Midbrain (tissue), 1 donor: ENCODE measurements around the gene PCDHGC4.

Source experiments
- DNase-seq: peaks from one replicate; lab custom pipeline; 2025; lab: John Stamatoyannopoulos, UW

Gene PCDHGC4

DNA sequence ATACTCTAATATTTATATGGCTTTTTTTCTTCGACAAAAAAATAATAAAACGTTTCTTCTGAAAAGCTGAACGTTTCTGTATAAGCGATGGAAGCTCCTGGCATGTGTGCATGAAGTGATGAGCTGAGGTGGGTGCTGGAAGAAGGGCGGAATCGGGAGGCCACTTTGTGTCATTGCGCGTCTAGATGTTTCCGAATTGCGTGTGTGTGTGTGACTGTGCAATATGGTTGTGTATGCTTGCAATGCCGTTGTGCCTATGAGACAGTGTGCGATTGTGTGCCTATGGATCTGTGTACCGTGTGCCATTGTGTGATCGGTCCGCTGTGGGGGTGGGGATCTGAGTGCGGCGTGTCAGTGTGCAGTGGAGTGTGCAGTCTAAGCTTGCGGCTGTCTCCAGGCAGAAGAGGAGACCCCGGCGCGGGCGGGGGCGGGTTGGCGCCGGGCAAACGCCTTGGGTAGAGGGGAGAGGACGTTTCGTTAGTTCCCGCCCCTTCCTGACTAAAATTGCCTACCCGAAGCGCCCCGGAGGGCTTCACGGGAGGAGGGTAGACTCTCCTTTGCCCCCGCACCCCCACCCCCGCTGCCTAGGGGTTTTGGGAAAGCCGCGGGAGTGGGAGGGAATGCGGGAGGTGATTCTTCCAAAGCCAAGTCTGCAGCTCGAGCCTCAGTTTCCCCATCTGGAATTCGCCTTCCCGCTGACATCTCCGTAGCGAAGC, 28.2 kb downstream of the PCDHGC4 start:
- DNase-seq = no peak

DNA sequence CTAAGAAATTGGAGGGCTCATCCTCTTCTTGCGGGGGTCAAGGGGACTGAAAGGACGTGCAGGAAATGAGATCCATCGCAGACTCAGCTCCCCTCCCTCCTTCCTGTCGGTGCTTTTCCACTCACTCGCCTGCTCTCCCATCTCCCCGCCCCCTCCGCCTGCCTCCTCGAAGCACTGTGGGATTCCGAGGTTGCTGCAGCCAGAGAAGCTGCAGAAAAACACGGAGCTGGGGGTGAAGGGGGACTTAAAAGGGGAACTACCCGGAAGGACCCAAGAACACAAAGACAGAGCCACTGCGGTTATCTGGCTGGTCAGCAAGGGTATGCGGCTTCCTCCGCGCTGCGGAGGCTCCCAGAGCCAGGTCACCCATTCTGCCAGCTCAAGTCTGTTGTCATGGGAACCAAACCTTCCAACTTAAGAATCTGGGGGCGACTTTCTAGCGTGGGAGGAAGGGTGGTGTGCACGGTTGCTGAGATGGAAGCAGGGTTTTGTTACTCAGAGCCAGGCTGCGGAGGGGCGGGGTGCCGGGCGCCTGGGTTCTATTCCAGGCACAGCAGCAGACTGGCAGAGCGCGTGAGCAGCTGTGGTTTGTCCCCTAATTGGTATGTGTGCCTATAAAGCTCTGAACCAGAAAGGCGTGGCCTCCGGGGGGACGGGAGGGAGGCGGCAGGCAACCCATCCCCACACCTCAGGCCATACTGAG, 28.9 kb downstream of the PCDHGC4 start:
- peak; percentile 71 for DNase-seq

DNA sequence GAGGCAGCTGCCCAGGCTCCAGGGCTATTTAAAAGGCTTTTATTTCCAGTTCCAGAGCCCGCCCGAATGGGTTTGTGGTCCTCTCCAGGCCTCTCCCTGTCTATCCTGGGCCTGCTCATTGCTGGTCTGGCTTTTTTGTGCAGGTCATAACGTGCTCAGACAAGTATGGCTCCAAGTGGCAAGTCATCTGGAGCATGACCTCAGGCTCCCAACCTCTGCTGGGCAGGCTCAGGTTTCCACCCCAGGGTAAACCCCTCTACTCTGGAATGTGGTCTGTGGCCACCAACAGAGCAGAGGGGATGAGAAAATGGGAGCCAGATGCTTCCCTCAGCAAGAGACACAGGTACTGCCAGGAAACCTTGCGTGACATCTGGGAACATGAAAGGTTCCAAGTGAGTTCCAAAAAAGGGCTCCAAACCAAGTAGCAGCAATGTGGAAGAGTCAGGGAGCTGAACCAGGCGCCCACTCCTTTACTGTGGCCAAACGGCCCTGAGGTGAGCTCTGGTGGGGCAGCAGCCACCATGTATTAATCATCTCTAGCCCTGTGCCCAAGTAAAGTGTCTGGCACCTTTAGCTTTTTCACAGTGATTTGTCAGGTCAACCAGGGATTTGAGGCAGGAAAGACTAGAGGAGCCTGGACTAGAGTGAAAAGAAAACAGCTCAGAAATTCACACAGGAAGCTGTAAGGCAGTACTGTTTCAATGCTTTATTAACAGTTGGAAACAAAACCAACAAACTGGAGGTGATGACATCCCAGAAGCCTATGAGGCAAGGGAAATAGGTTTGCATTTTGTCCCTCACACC, 29.7 kb downstream of the PCDHGC4 start:
- no peak for DNase-seq

DNA sequence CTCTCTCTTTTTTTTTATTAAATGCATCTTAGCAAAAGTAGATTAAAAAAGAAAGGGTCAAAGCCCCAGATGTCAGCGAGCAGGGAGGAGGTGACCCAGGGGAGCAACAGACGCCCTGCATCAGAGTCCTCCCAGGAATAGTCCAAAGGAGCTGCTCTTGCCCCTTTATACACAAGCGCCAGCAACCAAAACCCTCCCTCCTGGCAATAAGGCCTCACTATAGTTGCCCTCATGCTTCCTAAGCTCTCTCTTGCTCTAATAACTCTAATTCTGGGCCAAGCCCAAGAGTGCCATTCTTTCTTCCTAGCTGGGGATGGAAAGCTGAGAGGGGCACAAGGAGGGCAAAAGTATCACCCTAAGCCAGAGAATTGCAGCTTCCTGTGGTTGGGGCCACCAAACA, 30.3 kb downstream of the PCDHGC4 start:
- no peak for DNase-seq

DNA sequence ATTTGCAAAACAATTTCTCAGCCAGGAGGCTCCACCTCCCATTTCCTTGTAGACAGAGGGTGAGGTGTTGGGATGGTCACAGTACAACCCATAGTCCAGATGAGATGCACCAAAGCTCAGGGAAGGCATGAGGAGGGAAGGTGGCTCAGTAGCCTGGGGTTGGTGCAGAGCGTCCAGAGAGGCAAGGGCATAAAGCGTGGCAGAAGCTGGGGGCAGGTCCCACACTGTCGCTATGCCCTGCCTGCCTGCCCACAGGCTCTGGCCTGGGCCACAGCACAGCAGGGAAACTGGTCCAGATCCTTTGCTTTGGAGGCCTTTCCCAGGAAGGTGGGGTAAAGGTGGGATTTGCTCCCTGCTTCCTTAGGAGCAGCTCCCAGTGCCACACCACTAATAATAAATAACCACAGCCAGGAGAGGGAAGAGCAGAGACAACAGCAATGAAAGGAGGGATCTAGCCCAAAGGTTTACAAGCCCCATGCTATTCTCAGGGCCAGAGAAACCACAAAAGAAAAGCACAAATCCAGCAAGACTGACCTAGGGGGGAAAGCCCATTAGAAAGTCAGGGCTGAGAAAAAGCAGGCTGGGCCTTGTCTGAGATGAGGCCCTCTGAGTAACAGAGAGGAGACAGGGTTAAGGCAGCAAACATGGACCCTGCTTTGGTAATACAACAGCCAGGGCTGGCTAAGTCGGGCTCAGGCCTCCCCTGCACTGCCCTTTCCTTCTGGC, 31.3 kb downstream of the PCDHGC4 start:
- no peak for DNase-seq

DNA sequence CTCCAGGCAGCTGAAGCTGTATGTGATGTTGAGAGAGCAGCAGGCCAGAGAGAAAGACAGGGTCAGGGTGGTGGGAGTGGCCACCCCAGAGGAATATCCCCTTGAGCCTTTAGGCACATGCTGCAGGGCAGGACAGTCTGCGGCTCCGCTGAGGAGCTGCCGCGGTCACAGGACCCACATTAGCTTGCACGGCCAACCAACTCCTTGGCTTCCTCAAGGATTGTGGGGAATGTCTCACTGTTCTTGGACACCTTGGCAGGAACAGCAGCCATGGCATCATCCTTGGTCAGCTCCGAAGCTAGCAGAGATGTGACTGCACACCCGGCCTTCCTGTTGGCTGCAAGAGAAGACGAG, 31.8 kb downstream of the PCDHGC4 start:
- no peak for DNase-seq

DNA sequence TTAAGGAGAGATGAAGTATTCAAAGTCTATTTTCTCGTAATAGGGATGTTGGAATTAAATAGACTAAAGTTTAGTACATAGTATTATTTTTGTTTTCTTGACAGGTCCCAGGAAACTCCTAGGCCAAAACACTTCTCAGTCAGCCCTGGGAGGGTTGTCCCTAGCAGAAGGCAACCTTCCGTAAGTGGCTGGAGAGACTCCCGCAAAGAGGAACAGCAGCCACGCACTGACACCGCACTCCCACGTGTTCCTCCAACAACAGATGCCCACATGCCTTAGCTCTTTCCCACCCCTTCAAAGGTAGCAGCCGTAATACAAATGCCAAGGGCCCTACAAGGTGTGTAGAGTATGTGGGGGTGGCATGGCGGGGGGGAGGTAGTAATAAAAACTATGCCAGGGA, 32.5 kb downstream of the PCDHGC4 start:
- no peak for DNase-seq

DNA sequence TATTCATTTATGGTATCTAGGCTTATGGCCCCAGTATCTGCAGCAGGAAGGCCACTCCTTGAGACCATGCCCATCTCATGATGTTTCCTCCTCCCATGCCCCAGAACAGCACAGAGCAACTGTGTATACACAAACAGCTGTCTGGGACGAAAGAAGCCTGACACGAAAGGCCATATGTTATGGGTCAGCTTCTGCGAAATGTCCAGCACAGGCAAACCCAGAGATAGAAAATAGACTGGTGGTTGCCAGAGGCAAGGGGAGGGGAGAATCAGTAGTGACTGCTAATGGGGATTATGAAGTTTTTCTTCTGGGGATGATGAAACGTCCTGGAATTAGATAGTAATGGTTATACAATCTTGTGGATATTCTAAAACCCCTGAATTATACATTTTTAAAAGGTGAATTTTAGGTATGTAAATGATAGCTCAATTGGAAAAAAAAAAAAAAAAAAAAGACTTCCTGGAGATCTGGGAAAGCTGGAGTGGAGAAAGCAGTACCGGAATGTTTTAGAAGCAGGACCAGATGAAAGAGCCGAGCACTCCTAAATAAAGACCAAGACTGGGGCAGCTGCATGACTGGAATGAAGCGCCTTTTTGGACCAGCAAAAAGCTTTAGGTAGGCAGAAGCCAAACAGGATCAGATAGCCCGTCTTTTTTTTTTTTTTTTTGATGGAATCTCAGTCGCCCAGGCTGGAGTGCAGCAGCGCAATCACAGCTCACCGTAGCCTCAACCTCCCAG, 33.2 kb downstream of the PCDHGC4 start:
- DNase-seq = no peak

DNA sequence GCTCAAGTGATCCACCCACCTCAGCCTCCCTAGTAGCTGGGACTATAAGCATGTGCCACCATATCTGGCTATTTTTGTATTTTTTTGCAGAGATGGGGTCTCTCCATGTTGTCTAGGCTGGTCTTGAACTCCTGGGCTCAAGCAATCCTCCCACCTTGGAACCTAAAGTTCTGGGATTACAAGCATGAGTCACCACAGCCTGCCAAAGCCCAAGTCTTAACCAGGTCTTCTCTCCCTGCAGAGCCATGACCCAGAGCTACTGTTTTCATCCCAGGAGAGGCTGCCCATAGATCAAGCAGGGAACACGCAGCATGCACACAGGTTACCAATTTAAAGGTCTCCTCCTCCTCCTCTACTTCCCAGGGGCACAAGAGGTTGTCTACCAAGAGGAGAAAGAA, 33.8 kb downstream of the PCDHGC4 start:
- no peak for DNase-seq

DNA sequence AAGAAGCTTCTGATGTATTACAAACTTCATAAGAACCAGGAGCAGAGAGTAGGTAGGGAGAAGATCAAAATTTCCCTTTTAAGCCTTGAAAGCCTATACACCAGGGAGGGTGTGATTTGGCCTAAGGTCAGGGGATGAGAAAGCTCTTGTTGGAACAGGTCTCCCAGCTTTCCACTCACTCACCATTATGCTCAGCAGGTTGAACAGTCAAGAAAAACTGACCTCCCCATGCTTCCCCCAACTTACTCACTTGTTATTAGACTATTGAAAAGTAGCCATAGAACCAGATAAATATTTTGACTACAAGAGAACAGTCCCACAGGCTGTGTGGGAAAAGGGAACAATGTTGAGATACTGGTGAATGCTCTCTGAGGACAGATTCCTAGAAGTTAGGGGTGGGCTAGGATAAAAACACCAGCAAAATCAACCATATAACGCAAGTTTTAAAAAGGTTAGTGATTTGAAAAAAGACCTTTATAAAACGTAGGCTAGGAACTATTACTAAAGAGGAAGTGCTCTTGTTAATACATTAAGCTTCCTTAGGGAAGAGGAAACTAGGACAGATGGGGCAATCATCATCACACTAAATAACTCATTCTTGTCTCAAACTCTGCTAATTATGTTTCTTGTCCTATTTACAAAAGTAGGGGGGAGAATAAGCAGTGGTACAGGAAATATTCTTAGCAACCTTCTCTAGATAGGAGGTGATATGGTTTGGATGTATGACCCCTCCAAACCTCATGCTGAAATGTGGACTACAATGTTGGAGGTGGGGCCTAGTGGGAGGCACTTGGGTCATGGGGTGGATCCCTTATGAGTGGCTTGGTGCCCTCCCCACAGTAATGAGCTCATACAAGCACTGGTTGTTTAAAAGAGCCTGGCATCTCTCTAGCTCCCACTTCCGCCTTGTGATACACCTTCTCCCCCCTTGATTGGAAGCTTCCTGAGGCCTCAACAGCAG, 35.1 kb downstream of the PCDHGC4 start:
- DNase-seq = no peak

DNA sequence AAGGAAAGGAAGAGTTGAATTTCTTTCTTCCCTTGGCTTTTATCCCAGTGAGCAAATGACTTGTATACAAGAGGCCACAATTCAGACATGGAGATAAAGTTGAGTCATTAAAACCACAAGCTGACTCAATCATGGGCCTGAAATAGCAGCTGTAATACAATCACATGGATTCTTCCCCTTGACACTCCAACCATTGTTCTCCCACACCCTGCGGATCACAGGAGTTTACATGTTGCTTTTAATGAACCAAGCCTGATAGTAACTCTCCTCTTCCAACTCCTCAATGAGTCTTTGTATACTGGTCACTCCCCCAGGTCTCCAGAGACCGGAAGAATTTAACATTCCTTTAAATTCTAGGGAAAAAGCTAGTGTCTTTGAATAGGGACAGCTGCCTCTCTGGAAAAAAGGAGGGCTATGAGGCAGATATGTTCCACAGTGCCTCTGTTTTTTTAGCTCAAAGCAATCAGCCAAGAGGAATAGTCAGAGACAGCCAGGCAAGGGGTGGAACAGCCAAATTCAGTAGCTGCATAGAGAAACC, 36.5 kb downstream of the PCDHGC4 start:
- peak; percentile 80 for DNase-seq

DNA sequence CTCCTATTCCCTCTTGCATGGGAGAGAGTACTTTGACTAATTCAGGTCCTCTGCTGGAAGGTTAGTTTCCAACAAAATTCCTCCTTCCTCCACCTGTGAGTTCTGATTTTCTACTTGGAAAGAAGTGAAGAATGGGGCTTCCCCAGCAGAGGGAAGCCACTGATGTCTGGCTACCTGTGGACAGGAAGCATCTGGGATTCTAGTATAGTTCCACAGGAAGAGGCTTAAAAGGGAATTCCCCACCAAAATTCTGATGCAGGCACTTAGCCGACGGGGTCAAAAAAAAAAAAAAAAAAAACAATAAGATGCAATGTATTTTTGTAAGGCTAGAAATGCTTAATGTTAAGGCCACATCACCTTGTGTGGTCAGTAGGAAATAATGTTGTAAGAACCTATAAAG, 37.5 kb downstream of the PCDHGC4 start:
- no peak for DNase-seq

DNA sequence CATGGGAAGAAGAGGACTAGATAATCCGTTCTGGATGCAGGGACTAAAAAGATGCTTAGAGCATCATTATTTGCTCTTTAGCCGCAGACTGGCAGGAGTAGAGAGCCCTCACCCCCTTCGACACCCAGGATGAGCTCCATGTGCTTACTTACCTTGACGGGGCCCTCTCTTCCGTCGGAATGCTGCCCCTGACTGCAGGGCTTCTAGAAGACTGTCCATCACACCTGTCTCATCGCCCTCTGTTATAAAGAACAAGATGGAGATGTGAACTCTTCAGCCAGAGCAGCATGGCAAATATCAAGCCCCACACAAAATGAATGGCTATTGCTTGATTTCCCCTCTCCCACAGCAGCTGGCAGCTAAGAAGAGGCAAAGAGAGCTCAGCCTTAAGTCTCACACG, 39.2 kb downstream of the PCDHGC4 start:
- DNase-seq = no peak

DNA sequence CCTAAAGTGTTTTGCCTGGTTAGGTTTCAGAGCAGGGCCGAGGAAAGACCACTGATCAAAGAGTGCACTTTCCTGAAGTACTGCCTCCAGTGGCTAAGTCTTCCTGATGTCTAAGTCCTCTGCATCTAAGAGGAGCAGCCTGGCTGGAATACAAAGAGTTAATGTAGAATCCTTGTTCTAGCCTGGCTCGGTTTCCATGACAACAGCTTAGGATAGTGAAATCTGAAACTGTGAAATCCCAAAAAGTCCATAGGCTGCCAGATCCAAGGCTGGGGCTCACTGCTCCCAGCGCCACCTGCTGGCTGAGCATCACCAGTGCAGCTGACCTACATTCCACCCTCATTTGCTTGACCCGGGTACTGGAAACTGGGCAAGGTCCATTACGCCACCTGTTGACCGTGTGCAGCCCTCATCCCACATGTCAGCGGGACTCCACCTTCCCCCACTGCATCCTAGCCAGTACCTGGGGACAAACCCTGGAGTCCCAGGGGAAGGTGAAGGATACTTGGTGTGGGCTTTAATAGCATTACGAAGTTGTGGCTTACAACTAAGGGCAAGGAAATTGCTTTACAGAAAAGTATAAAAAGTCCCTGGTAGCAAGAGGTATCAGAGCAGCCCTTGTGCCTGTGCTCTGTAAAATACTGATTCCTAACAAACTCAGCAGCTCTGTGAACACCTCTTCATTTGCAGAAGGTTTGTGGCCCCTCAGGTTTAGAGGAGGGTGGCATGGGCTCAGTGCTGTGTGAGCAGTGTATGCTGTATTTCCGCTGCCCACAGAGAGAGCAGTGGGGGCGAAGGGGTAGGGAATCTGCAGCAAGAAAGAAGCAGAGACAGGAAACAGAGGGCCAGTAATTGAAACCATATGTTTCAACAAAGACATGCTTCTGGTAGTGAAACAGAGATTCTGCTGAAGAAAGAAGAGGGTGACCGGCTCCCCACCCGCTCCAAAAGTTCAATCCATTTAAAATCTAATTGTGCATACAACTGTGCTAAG, 40.1 kb downstream of the PCDHGC4 start:
- DNase-seq = peak; percentile 91

DNA sequence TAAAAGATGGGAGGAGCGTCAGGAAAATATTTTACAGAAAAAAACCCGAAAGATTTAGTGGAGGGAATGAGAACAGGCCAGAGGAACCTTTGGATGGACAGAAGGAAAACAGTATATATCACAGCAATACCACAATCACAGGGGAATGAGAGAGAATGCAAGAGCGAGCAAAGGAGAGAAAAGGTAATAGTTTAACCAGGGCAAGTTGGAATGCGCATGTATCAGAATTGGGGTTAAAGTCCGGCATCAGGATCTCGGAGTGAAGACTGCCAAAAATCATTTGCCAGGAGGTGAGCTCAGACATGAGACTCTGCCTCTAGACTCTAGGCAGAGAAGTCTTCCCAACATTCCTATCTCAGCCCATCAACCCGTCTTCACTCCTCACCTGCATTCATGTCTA, 40.8 kb downstream of the PCDHGC4 start:
- DNase-seq = no peak

DNA sequence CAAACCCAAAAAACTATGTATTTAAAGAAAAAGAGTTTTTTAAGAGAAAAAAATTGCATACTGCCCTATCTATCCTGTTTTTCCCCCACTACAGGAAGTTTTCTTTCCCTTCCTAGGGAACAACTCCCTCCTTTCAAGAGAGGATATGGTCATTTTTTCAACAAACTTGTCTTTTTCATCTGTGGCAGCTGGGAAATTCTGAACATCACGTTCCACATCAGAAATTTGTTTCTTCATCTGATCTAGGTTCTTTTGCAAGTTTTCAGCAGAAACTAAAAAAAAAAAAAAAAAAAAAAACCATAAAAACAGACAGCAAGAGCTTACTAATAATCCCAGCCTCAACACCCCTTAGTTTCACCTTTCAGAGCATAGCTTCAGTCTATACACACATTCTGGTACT, 42.6 kb downstream of the PCDHGC4 start:
- DNase-seq = no peak

DNA sequence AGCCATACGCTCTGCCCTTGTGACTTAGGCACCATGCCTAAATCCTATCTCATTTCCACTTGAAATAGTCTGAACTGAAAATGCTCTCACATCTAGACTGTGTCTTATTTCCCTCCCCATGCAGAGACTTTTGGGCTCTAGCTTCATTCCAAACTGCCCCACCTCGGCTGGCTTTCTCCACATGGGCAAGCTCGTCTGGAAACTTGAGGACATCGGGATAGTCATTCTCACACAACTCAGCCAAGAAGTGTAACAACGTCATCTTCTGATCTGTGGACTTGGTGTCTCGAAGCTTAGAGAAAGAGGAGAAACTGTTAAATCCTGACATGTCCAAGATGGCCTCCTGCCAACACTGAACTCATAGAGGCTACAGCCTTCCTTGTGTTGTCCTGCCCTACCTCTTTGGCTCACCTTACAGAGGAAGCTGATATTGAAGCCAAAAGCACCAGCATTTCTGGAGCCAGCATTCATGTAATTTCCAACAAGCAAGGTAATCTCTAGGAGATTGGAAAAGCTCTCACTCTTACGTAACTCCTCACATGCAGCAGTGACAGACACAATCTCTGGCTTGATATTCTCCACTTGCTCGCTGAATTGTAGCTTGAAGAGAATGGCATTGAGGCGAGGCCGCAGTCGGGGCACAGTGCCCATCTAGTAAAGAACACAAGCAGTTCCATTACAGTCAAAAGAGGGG, 43.6 kb downstream of the PCDHGC4 start:
- DNase-seq = no peak

DNA sequence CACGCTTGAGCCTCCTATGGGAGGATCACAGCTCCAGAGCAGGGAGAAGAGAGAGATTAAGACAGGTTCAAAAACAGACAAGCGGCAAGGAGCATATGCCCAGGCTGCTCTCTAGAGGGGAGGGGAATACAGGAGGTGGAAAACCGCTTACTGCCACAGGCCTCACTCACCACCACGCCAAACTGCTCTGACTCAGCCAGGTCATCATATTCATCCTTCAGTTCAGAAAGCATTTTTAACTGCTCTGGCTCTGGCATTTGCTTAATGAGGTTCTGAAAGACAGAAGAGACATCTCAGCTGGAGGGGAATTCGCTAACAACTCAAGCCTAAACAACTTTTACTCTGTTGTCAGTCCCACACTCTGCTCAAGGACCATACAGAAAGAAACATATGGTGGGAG, 44.2 kb downstream of the PCDHGC4 start:
- no peak for DNase-seq
